IPS-18a (cell line): ENCODE results near the gene MTHFD1L.

Experiments
- H3K27ac ChIP-seq: one replicate; pipeline ENCODE4 v1.5.1; 2013; ENCODE audit warnings: low read length
- H3K27me3 ChIP-seq: one replicate; pipeline ENCODE4 v1.6.1; 2013; ENCODE audit warnings: mild to moderate bottlenecking, low read length; ENCODE audit not compliant: control insufficient read depth, insufficient read depth
- H3K36me3 ChIP-seq: one replicate; pipeline ENCODE4 v1.6.1; 2013; ENCODE audit warnings: low read depth, low read length; ENCODE audit not compliant: control insufficient read depth
- H3K4me1 ChIP-seq: one replicate; pipeline ENCODE4 v1.6.1; 2013; ENCODE audit warnings: low read depth, low read length; ENCODE audit not compliant: control insufficient read depth
- H3K4me3 ChIP-seq: one replicate; pipeline ENCODE4 v1.5.1; 2013; ENCODE audit warnings: low read length
- H3K9ac ChIP-seq: one replicate; pipeline ENCODE4 v1.6.1; 2013; ENCODE audit warnings: mild to moderate bottlenecking, low read length, moderate library complexity
- H3K9me3 ChIP-seq: one replicate; pipeline ENCODE4 v1.6.1; 2013; ENCODE audit warnings: low read depth, low read length; ENCODE audit not compliant: control insufficient read depth

MTHFD1L gene

GRCh38 chr6:150868759-150869158 lies 3.3 kb downstream of the MTHFD1L start:
- Histone ChIP-seq H3K4me3 (no peak overlapping the region), H3K9ac (no peak overlapping the region), H3K36me3 (no peaks in the 10 kb centered on the region), H3K27ac (no peak overlapping the region), H3K9me3 (no peaks in the 10 kb centered on the region), H3K4me1 (peaks cover 4% of the 10 kb centered on the region), H3K27me3 (no peaks in the 10 kb centered on the region)

GRCh38 chr6:150874179-150874578 lies 8.7 kb downstream of the MTHFD1L start:
- Histone ChIP-seq H3K27me3 (no peaks in the 10 kb centered on the region), H3K36me3 (peaks cover 7% of the 10 kb centered on the region), H3K9me3 (no peaks in the 10 kb centered on the region), H3K27ac (no peak overlapping the region), H3K9ac (no peak overlapping the region), H3K4me1 (peaks cover 13% of the 10 kb centered on the region), H3K4me3 (no peak overlapping the region)

GRCh38 chr6:150875841-150876240 lies 10.3 kb downstream of the MTHFD1L start:
- peaks cover 13% of the 10 kb centered on the region for H3K36me3 ChIP-seq
- no peaks in the 10 kb centered on the region for H3K9me3 ChIP-seq
- H3K4me3 ChIP-seq: no peak overlapping the region
- no peak overlapping the region for H3K9ac ChIP-seq
- H3K27me3 ChIP-seq: no peaks in the 10 kb centered on the region
- H3K27ac ChIP-seq: no peak overlapping the region
- H3K4me1 ChIP-seq: peaks cover 13% of the 10 kb centered on the region

GRCh38 chr6:150876598-150876997 lies 11.1 kb downstream of the MTHFD1L start:
- no peaks in the 10 kb centered on the region for H3K9me3 ChIP-seq
- peaks cover 13% of the 10 kb centered on the region for H3K4me1 ChIP-seq
- no peak overlapping the region for H3K4me3 ChIP-seq
- H3K27ac ChIP-seq: no peak overlapping the region
- peaks cover 13% of the 10 kb centered on the region for H3K36me3 ChIP-seq
- no peak overlapping the region for H3K9ac ChIP-seq
- no peaks in the 10 kb centered on the region for H3K27me3 ChIP-seq

- Histone ChIP-seq H3K9ac (no peak overlapping the region), H3K27me3 (no peaks in the 10 kb centered on the region), H3K27ac (no peak overlapping the region), H3K9me3 (no peaks in the 10 kb centered on the region), H3K4me1 (peaks cover 13% of the 10 kb centered on the region), H3K4me3 (no peak overlapping the region), H3K36me3 (peaks cover 19% of the 10 kb centered on the region)
Observed at GRCh38 chr6:150877928-150878327, 12.4 kb downstream of the MTHFD1L start.

GRCh38 chr6:150878347-150879213 lies 13.1 kb downstream of the MTHFD1L start:
- Histone ChIP-seq H3K36me3 (peaks cover 26% of the 10 kb centered on the region), H3K27me3 (no peaks in the 10 kb centered on the region), H3K27ac (no peak overlapping the region), H3K4me3 (peak overlapping the region; percentile 42), H3K4me1 (peaks cover 13% of the 10 kb centered on the region), H3K9me3 (no peaks in the 10 kb centered on the region), H3K9ac (peak overlapping the region; percentile 18)

GRCh38 chr6:150880336-150880735 lies 14.8 kb downstream of the MTHFD1L start:
- H3K27me3 ChIP-seq: no peaks in the 10 kb centered on the region

GRCh38 chr6:150881911-150882481 lies 16.5 kb downstream of the MTHFD1L start:
- Histone ChIP-seq H3K9ac (no peak overlapping the region), H3K27me3 (no peaks in the 10 kb centered on the region), H3K36me3 (peaks cover 54% of the 10 kb centered on the region), H3K9me3 (no peaks in the 10 kb centered on the region), H3K4me3 (no peak overlapping the region), H3K4me1 (peaks cover 13% of the 10 kb centered on the region), H3K27ac (no peak overlapping the region)

More at GRCh38 chr6:150880336-150880735, 14.8 kb downstream of the MTHFD1L start:
- H3K36me3 ChIP-seq: peaks cover 39% of the 10 kb centered on the region
- H3K4me3 ChIP-seq: no peak overlapping the region
- H3K9me3 ChIP-seq: no peaks in the 10 kb centered on the region
- H3K27ac ChIP-seq: no peak overlapping the region
- H3K9ac ChIP-seq: no peak overlapping the region
- H3K4me1 ChIP-seq: peaks cover 13% of the 10 kb centered on the region

GRCh38 chr6:150883521-150883920 lies 18.0 kb downstream of the MTHFD1L start:
- H3K4me3 ChIP-seq: no peak overlapping the region
- H3K27ac ChIP-seq: no peak overlapping the region
- H3K9ac ChIP-seq: no peak overlapping the region
- peaks cover 63% of the 10 kb centered on the region for H3K36me3 ChIP-seq
- no peaks in the 10 kb centered on the region for H3K9me3 ChIP-seq
- H3K27me3 ChIP-seq: no peaks in the 10 kb centered on the region
- peaks cover 5% of the 10 kb centered on the region for H3K4me1 ChIP-seq

- Histone ChIP-seq H3K9ac (no peak overlapping the region), H3K27me3 (no peaks in the 10 kb centered on the region), H3K4me1 (no peaks in the 10 kb centered on the region), H3K4me3 (no peak overlapping the region), H3K9me3 (no peaks in the 10 kb centered on the region), H3K36me3 (peaks cover 78% of the 10 kb centered on the region), H3K27ac (no peak overlapping the region)
Observed at GRCh38 chr6:150886155-150886554, 20.7 kb downstream of the MTHFD1L start.

- Histone ChIP-seq H3K27me3 (no peaks in the 10 kb centered on the region), H3K9ac (no peak overlapping the region), H3K36me3 (peaks cover 79% of the 10 kb centered on the region)
Observed at GRCh38 chr6:150887978-150888563, 22.6 kb downstream of the MTHFD1L start.

More at GRCh38 chr6:150887978-150888563, 22.6 kb downstream of the MTHFD1L start:
- no peaks in the 10 kb centered on the region for H3K4me1 ChIP-seq
- no peak overlapping the region for H3K4me3 ChIP-seq
- no peak overlapping the region for H3K27ac ChIP-seq
- H3K9me3 ChIP-seq: no peaks in the 10 kb centered on the region
